GM12865 (cell line): ENCODE results near the gene ANK2.
A peak's percentile ranks its signal among the peaks of the same experiment; 100 is the strongest.

Source experiments
- DNase-seq: peaks from one replicate; pipeline ENCODE4 v3.0.0; 2010; ENCODE audit warnings: low read depth
- H3K4me3 ChIP-seq: 2 replicates; pipeline ENCODE4 v1.5.1; 2011; ENCODE audit warnings: mild to moderate bottlenecking, low read depth, low read length, control low read depth
- CTCF ChIP-seq: IDR thresholded peaks from 2 replicates; pipeline ENCODE4 v1.5.1; 2011; ENCODE audit warnings: low read length, control low read depth, low read depth, inconsistent platforms; ENCODE audit not compliant: insufficient read depth; ENCODE audit errors: missing control alignments

ANK2 gene

GRCh38 chr4:113263274-113263673, 213.8 kb downstream of the ANK2 start:
- no peak overlapping the region for H3K4me3 ChIP-seq
- DNase-seq: no peak
- TF ChIP-seq CTCF: no peak

- no peak overlapping the region for H3K4me3 ChIP-seq
- DNase-seq: no peak
- no peak for TF ChIP-seq CTCF
Measured at GRCh38 chr4:113270520-113271319, 221.3 kb downstream of the ANK2 start.

- no peak for DNase-seq
- TF ChIP-seq CTCF: no peak
- no peak overlapping the region for H3K4me3 ChIP-seq
Measured at GRCh38 chr4:113272523-113272922, 223.1 kb downstream of the ANK2 start.

- no peak overlapping the region for H3K4me3 ChIP-seq
- TF ChIP-seq CTCF: no peak
- no peak for DNase-seq
Measured at GRCh38 chr4:113273721-113274220, 224.3 kb downstream of the ANK2 start.

- H3K4me3 ChIP-seq: no peak overlapping the region
- no peak for TF ChIP-seq CTCF
- no peak for DNase-seq
Measured at GRCh38 chr4:113276464-113277170, 227.2 kb downstream of the ANK2 start.

- peak; percentile 84 for TF ChIP-seq CTCF
- DNase-seq: peak; percentile 84
- no peak overlapping the region for H3K4me3 ChIP-seq
Measured at GRCh38 chr4:113278324-113278934, 229.0 kb downstream of the ANK2 start.
